ENCODE data around the gene MTFR2. TPM values are rescaled to one million over a fixed set of nuclear protein-coding genes. Genes with fewer than 3 reads are reported as not detected.

MTFR2 gene
- polyA plus RNA-seq, 1 of the 3 experiments (the other 2 are of a cell fraction), result 7.4 TPM

- Histone ChIP-seq H4K20me1 (ENCODE audit: insufficient read depth) (no peaks in the 10 kb centered on the region), H3K27me3 (ENCODE audit: insufficient read depth) (no peaks in the 10 kb centered on the region), H3K4me2 (no peak overlapping the region), H3F3A (replicated peaks; ENCODE audit: insufficient read depth) (no peaks in the 10 kb centered on the region), H3K4me1 (ENCODE audit: control insufficient read depth in 1 of 2, insufficient read depth in 2 of 2, low read depth in 1 of 2, low read length in 1 of 2) (peaks cover 0 to 2% of the 10 kb centered on the region in 2 experiments; a peak in 2 of 4 replicates), H3K4me3 (ENCODE audit: low read depth in 2 of 2, low read length in 1 of 2) (no peak overlapping the region), H3K79me2 (ENCODE audit: insufficient read depth) (no peaks in the 10 kb centered on the region), H3K36me3 (replicated peaks in 1 of 2; ENCODE audit: control insufficient read depth in 1 of 2, insufficient read depth in 2 of 2, low read length in 1 of 2) (peaks cover 4% of the 10 kb centered on the region in 2 experiments), H3K9me3 (no peaks in the 10 kb centered on the region), H2AFZ (ENCODE audit: low read depth) (no peak overlapping the region), H3K27ac (ENCODE audit: low read depth in 2 of 2, low read length in 1 of 2) (no peak overlapping the region), H3K9me2 (no peaks in the 10 kb centered on the region), H3K9ac (no peak overlapping the region)
- ChIA-PET POLR2A (no interaction called here), CTCF (no interaction called here)
- DNase-seq, result no peak
- no peak for TF ChIP-seq POLR2AphosphoS5 (IDR thresholded peaks at IDR 0.05; ENCODE audit: low read depth, low read length)
- TF ChIP-seq PBX3 (IDR thresholded peaks at IDR 0.05), result no peak
- no peak for TF ChIP-seq TCF12 (IDR thresholded peaks at IDR 0.05)
- TF ChIP-seq FOXJ3 (CRISPR knock-in tag; IDR thresholded peaks at IDR 0.05), result no peak
- WGBS (ENCODE audit: low lambda C conversion rate), result 97% methylated on average over 32 of the region's 32 CpGs
Observed at GRCh38 chr6:136191606-136192312, 58.4 kb downstream of the MTFR2 start.

- Histone ChIP-seq H3K27ac (ENCODE audit: low read depth in 2 of 2, low read length in 1 of 2) (no peak overlapping the region), H3K79me2 (ENCODE audit: insufficient read depth) (no peaks in the 10 kb centered on the region), H3K36me3 (replicated peaks in 1 of 2; ENCODE audit: control insufficient read depth in 1 of 2, insufficient read depth in 2 of 2, low read length in 1 of 2) (peaks cover 4 to 5% of the 10 kb centered on the region in 2 experiments), H3K9me3 (no peaks in the 10 kb centered on the region), H3K9ac (no peak overlapping the region), H3K4me2 (no peak overlapping the region), H3K4me3 (ENCODE audit: low read depth in 2 of 2, low read length in 1 of 2) (no peak overlapping the region), H3K9me2 (no peaks in the 10 kb centered on the region), H3K4me1 (ENCODE audit: control insufficient read depth in 1 of 2, insufficient read depth in 2 of 2, low read depth in 1 of 2, low read length in 1 of 2) (peaks cover 0 to 2% of the 10 kb centered on the region in 2 experiments; a peak in 2 of 4 replicates), H2AFZ (ENCODE audit: low read depth) (no peak overlapping the region), H3F3A (replicated peaks; ENCODE audit: insufficient read depth) (no peaks in the 10 kb centered on the region), H3K27me3 (ENCODE audit: insufficient read depth) (no peaks in the 10 kb centered on the region), H4K20me1 (ENCODE audit: insufficient read depth) (no peaks in the 10 kb centered on the region)
- CTCF ChIA-PET, result interaction anchor here (1.3 to 1.6 kb wide), 2 partner anchors 12 to 653 kb away, joined by 4 read pairs; no protein-coding TSS in a partner anchor
- WGBS (ENCODE audit: low lambda C conversion rate), result 98% methylated on average over 3 of the region's 3 CpGs
- POLR2A ChIA-PET, result no interaction called here
- DNase-seq, result no peak
- no peak for TF ChIP-seq NFIC (IDR thresholded peaks at IDR 0.05; ENCODE audit: borderline replicate concordance)
- TF ChIP-seq RAD21 (IDR thresholded peaks at IDR 0.05; ENCODE audit: low read length), result no peak
Observed at GRCh38 chr6:136189104-136189503, 61.0 kb downstream of the MTFR2 start.

- Histone ChIP-seq H3K36me3 (replicated peaks in 1 of 2; ENCODE audit: control insufficient read depth in 1 of 2, insufficient read depth in 2 of 2, low read length in 1 of 2) (peaks cover 4 to 5% of the 10 kb centered on the region in 2 experiments), H2AFZ (ENCODE audit: low read depth) (no peak overlapping the region), H3K9me2 (no peaks in the 10 kb centered on the region), H4K20me1 (ENCODE audit: insufficient read depth) (no peaks in the 10 kb centered on the region), H3K4me3 (ENCODE audit: low read depth in 2 of 2, low read length in 1 of 2) (no peak overlapping the region), H3K4me1 (ENCODE audit: control insufficient read depth in 1 of 2, insufficient read depth in 2 of 2, low read depth in 1 of 2, low read length in 1 of 2) (peaks cover 0 to 2% of the 10 kb centered on the region in 2 experiments; a peak in 2 of 4 replicates), H3K27ac (ENCODE audit: low read depth in 2 of 2, low read length in 1 of 2) (no peak overlapping the region), H3K27me3 (ENCODE audit: insufficient read depth) (no peaks in the 10 kb centered on the region), H3K9ac (no peak overlapping the region), H3F3A (replicated peaks; ENCODE audit: insufficient read depth) (no peaks in the 10 kb centered on the region), H3K9me3 (no peaks in the 10 kb centered on the region), H3K4me2 (no peak overlapping the region), H3K79me2 (ENCODE audit: insufficient read depth) (no peaks in the 10 kb centered on the region)
- 63% methylated on average over 2 of the region's 2 CpGs for WGBS (ENCODE audit: low lambda C conversion rate)
- CTCF ChIA-PET, result interaction anchor here (0.6 to 1.6 kb wide), 4 partner anchors 13 to 652 kb away, joined by 3 to 4 read pairs (median 4); no protein-coding TSS in a partner anchor
- TF ChIP-seq YY1 (IDR thresholded peaks at IDR 0.05; ENCODE audit: low read depth) (no peak), TCF12 (IDR thresholded peaks at IDR 0.05) (no peak), RXRA (IDR thresholded peaks at IDR 0.05; ENCODE audit: borderline replicate concordance, low read depth) (no peak), TEAD4 (IDR thresholded peaks at IDR 0.05; ENCODE audit: borderline replicate concordance, insufficient read depth) (no peak), FOXM1 (IDR thresholded peaks at IDR 0.05; ENCODE audit: low read depth) (no peak), SMC3 (IDR thresholded peaks at IDR 0.05; ENCODE audit: low read depth, low read length) (no peak), EP300 (IDR thresholded peaks at IDR 0.05; ENCODE audit: borderline replicate concordance in 1 of 2, low read depth in 1 of 2, low read length in 1 of 2) (no peak), REST (IDR thresholded peaks at IDR 0.05; ENCODE audit: low read depth, low read length) (no peak), JUND (IDR thresholded peaks at IDR 0.05) (no peak), PBX3 (IDR thresholded peaks at IDR 0.05) (no peak), ELF1 (IDR thresholded peaks at IDR 0.05) (no peak)
- POLR2A ChIA-PET, result interaction anchor here (0.7 kb wide), 1 partner anchor 14 kb away, joined by 3 read pairs; no protein-coding TSS in a partner anchor
- peak; percentile 19 for DNase-seq
Observed at GRCh38 chr6:136188486-136188885, 61.6 kb downstream of the MTFR2 start.
